Raji (cell line): ENCODE results near the gene POFUT1.

ENCODE experiments used
- POLR2A ChIP-seq: IDR thresholded peaks from 2 replicates; pipeline ENCODE4 v1.6.1; 2011; ENCODE audit warnings: low read depth, low read length, control low read depth; ENCODE audit not compliant: insufficient read depth

The POFUT1 gene

GRCh38 chr20:32203356-32204204 lies 4.1 kb upstream of the POFUT1 start:
- no peak for TF ChIP-seq POLR2A

- no peak for TF ChIP-seq POLR2A
Observed at GRCh38 chr20:32204205-32205109, 3.2 kb upstream of the POFUT1 start.

- no peak for TF ChIP-seq POLR2A
Observed at GRCh38 chr20:32205110-32205842, 2.4 kb upstream of the POFUT1 start.

- TF ChIP-seq POLR2A, result no peak
Observed at GRCh38 chr20:32205843-32206759, 1.6 kb upstream of the POFUT1 start.

GRCh38 chr20:32206760-32207625 lies 687 bp upstream of the POFUT1 start:
- TF ChIP-seq POLR2A, result no peak

- TF ChIP-seq POLR2A, result no peak
Observed at GRCh38 chr20:32208499-32209154, 947 bp downstream of the POFUT1 start.

- 0 out of 2 replicates have a peak, but pooled peaks have one; percentile 15 for TF ChIP-seq POLR2A
Observed at GRCh38 chr20:32209850-32210605, 2.3 kb downstream of the POFUT1 start.

- no peak for TF ChIP-seq POLR2A
Observed at GRCh38 chr20:32213870-32214269, 6.2 kb downstream of the POFUT1 start.

- no peak for TF ChIP-seq POLR2A
Observed at GRCh38 chr20:32215147-32215546, 7.5 kb downstream of the POFUT1 start.

GRCh38 chr20:32215729-32216128 lies 8.0 kb downstream of the POFUT1 start:
- TF ChIP-seq POLR2A, result no peak

GRCh38 chr20:32216179-32217142 lies 8.8 kb downstream of the POFUT1 start:
- no peak for TF ChIP-seq POLR2A
